Ovary (tissue), 10 donors: ENCODE measurements around the gene INSM2. TPM values are rescaled to one million over a fixed set of nuclear protein-coding genes. Genes with fewer than 3 reads are reported as not detected.

Experiments used
- DNase-seq, 5 donors: peaks; one replicate each; pipeline ENCODE4 v3.0.0-alpha.2; 2019 to 2020
- H3K27ac ChIP-seq, 2 donors: fragments of 200-600 bp; one replicate each; pipeline versions ENCODE4 v1.5.1 to v1.8.0; 2019 to 2022
- H3K27me3 ChIP-seq: fragments of 200-600 bp; one replicate; pipeline ENCODE4 v1.8.0; 2022
- H3K36me3 ChIP-seq: fragments of 200-600 bp; sonication (generic); one replicate; pipeline ENCODE4 v1.5.1; 2019
- H3K4me1 ChIP-seq: one replicate; pipeline ENCODE4 v1.8.1; 2013; ENCODE audit warnings: mild to moderate bottlenecking, moderate library complexity; ENCODE audit not compliant: insufficient read depth
- H3K4me3 ChIP-seq: fragments of 200-600 bp; sonication (generic); one replicate; pipeline ENCODE4 v1.5.1; 2017
- H3K9me3 ChIP-seq, 2 donors: fragments of 200-600 bp in 1 of 2; sonication (generic) in 1 of 2; one replicate each; pipeline versions ENCODE4 v1.5.1 to v1.8.1; 2013 to 2019; ENCODE audit warnings: mild to moderate bottlenecking in 1 of 2, moderate library complexity in 1 of 2
- CTCF ChIP-seq, 3 donors: fragments of 450-650 bp in 2 of 3; fragments of 200-600 bp in 1 of 3; IDR thresholded peaks; one replicate each; pipeline versions ENCODE4 v1.5.1 to v1.8.0; 2016 to 2022; ENCODE audit warnings: antibody characterized with exemption in 3 of 3, mild to moderate bottlenecking in 1 of 3
- EP300 ChIP-seq: sonication (generic); formaldehyde crosslinking; IDR thresholded peaks from one replicate; pipeline ENCODE4 v1.6.1; 2017; ENCODE audit warnings: antibody characterized with exemption
- POLR2A ChIP-seq: fragments of 450-650 bp; IDR thresholded peaks from one replicate; pipeline ENCODE4 v1.6.1; 2017; ENCODE audit warnings: antibody characterized with exemption, mild to moderate bottlenecking, moderate library complexity
- WGBS, 3 donors: extraction: QIAGEN DNeasy Blood & Tissue Kit in 1 of 3; methylation state at CpG; one replicate each; pipeline versions ENCODE4 v1.1.5 to v1.1.7; 2013 to 2017; 5-methylcytosine and 5-hydroxymethylcytosine counted together
- intact Hi-C, 4 donors: fragments of 100-400 bp; cut with DNase I; formaldehyde crosslinking; loops; one replicate each; pipeline versions ENCODE4 v1.11.0 to v1.15.1; 2022 to 2023
- long read RNA-seq, 3 donors: library from polyadenylated mRNA in 2 of 3; unstranded in 2 of 3; transcript quantifications; one replicate each; pipeline ENCODE4 v2.0.0 and lab custom pipeline, GENCODE V29; 2021 to 2026
- polyA plus RNA-seq, 2 donors: library from polyadenylated mRNA; stranded (reverse); fragments of 200-250 nt in 1 of 2; fragments of 350-450 nt in 1 of 2; fragmentation: Illumina TruSeq in 1 of 2; extraction: RNeasy Lipid Tissue Mini Kit (QIAGEN cat#74804) in 1 of 2; gene quantifications; one replicate each; pipeline ENCODE4 v1.2.3, GENCODE V29; 2013 to 2014
- total RNA-seq, 7 donors: library from RNA; depleted of rRNA in 2 of 7; stranded (reverse); fragments of >200 nt in 2 of 7; fragmentation: NEBNext Ultra II Directional in 3 of 7; extraction: Animal tissue kit (Norgen Biotek cat#: 25700) in 3 of 7; gene quantifications; one replicate each; pipeline versions ENCODE4 v1.1.0 to v1.2.4, GENCODE V29; 2016 to 2023
- donor health status: DM: no; HTN: no; CAD: no; lungs with moderate emphysema.
- donor health status: DM: no; HTN: no; CAD: no.
- donor health status: Bipolar disorder and iron deficiency.
- donor health status: DM: yes; HTN: yes; CAD: no.
- donor health status: DM: no; HTN: no; CAD: no.
- donor health status: DM: yes; HTN: yes; CAD: no.

INSM2 gene
- total RNA-seq: under 1 TPM in 1 of 7 donors, not detected in 6; 0.11 TPM
- polyA plus RNA-seq: not detected
- long read RNA-seq, donor 1: 0 reads
- long read RNA-seq, donor 2, partial matches to known transcripts: 0 of 1 reads
- long read RNA-seq, donor 2, other reads (novel, unspliced or antisense): 0 of 1 reads
- long read RNA-seq, donor 3: 0 reads

GRCh38 chr14:35533357-35534207 is at the start of gene INSM2:
INSM2 (plus strand) TSS chr14:35534164; CDS start chr14:35534253, 89 bp downstream.
- Histone ChIP-seq H3K27ac (no peak within 1 kb of the TSS), H3K27me3 (peaks cover 4% of the 10 kb centered on the region), H3K4me3 (peak within 1 kb of the TSS; percentile 33), H3K9me3 (peaks cover 0 to 6% of the 10 kb centered on the region in 2 donors), H3K36me3 (no peaks in the 10 kb centered on the region), H3K4me1 (peaks cover 18% of the 10 kb centered on the region)
- 0 to 1% (median 1%) methylated on average over 75 to 100 of the region's 100 CpGs for WGBS, 3 donors
- TF ChIP-seq CTCF (IDR thresholded peaks at IDR 0.05) (no peak), POLR2A (no peak), EP300 (no peak)
- DNase-seq: peak in 3 of 5 donors; percentile 19 to 49 (median 21)
- intact Hi-C loops: no loop called here

GRCh38 chr14:35492569-35493014 is 41.4 kb upstream of the INSM2 start:
- H3K27me3 ChIP-seq: no peaks in the 10 kb centered on the region
- TF ChIP-seq CTCF (IDR thresholded peaks at IDR 0.05) (no peak), EP300 (no peak), POLR2A (no peak)
- no peak for DNase-seq
- intact Hi-C loops: no loop called here
- H3K9me3 ChIP-seq: no peaks in the 10 kb centered on the region
- H3K4me1 ChIP-seq: no peaks in the 10 kb centered on the region
- no peak overlapping the region for H3K27ac ChIP-seq
- H3K36me3 ChIP-seq: no peaks in the 10 kb centered on the region
- H3K4me3 ChIP-seq: no peak overlapping the region

GRCh38 chr14:35495278-35495677 is 38.7 kb upstream of the INSM2 start:
- Histone ChIP-seq H3K27ac (no peak overlapping the region), H3K4me1 (no peaks in the 10 kb centered on the region), H3K4me3 (no peak overlapping the region), H3K36me3 (no peaks in the 10 kb centered on the region), H3K27me3 (no peaks in the 10 kb centered on the region), H3K9me3 (peaks cover 0 to 3% of the 10 kb centered on the region in 2 donors)
- DNase-seq: no peak
- intact Hi-C loops: no loop called here
- TF ChIP-seq POLR2A (no peak), CTCF (IDR thresholded peaks at IDR 0.05) (no peak), EP300 (no peak)

- 87 to 91% (median 90%) methylated on average over 2 of the region's 2 CpGs for WGBS, 3 donors
- TF ChIP-seq EP300 (no peak), POLR2A (no peak), CTCF (IDR thresholded peaks at IDR 0.05) (no peak)
- no peaks in the 10 kb centered on the region for H3K27me3 ChIP-seq
- no peaks in the 10 kb centered on the region for H3K4me1 ChIP-seq
- H3K27ac ChIP-seq: no peak overlapping the region
- H3K36me3 ChIP-seq: no peaks in the 10 kb centered on the region
- intact Hi-C loops: no loop called here
- no peak overlapping the region for H3K4me3 ChIP-seq
- H3K9me3 ChIP-seq: peaks cover 0 to 3% of the 10 kb centered on the region in 2 donors
- no peak for DNase-seq
These were observed 34.8 kb upstream of the INSM2 start for GRCh38 chr14:35499180-35499579.
